ENCODE results near the gene GRIP2. TPM values are rescaled to one million over a fixed set of nuclear protein-coding genes. Genes with fewer than 3 reads are reported as not detected.

The GRIP2 gene
- total RNA-seq, 1 donor from 2014 or later, result 11.2 TPM

- Mint-ChIP-seq H3K27me3 (peaks cover 3% of the 10 kb centered on the region), H3K4me1 (ENCODE audit: low read depth) (no peaks in the 10 kb centered on the region), H3K9me3 (ENCODE audit: low read depth) (peaks cover 10% of the 10 kb centered on the region), H3K4me3 (ENCODE audit: low read depth) (no peak overlapping the region), H3K27ac (no peak overlapping the region), H3K36me3 (ENCODE audit: insufficient read depth) (peaks cover 9% of the 10 kb centered on the region)
- no peak for TF ChIP-seq CTCF (IDR thresholded peaks at IDR 0.05; ENCODE audit: unreplicated experiment)
- no peak for DNase-seq (ENCODE audit: low spot score, unreplicated experiment)
Observed at GRCh38 chr3:14496351-14496750, 43.8 kb downstream of the GRIP2 start.

- Mint-ChIP-seq H3K9me3 (ENCODE audit: low read depth) (peaks cover under 1% of the 10 kb centered on the region), H3K4me1 (ENCODE audit: low read depth) (no peaks in the 10 kb centered on the region), H3K27me3 (peaks cover 3% of the 10 kb centered on the region), H3K4me3 (ENCODE audit: low read depth) (no peak overlapping the region), H3K36me3 (ENCODE audit: insufficient read depth) (peaks cover 4% of the 10 kb centered on the region), H3K27ac (no peak overlapping the region)
- no peak for DNase-seq (ENCODE audit: low spot score, unreplicated experiment)
- TF ChIP-seq CTCF (IDR thresholded peaks at IDR 0.05; ENCODE audit: unreplicated experiment), result no peak
Observed at GRCh38 chr3:14494973-14495300, 45.2 kb downstream of the GRIP2 start.

- Mint-ChIP-seq H3K27me3 (peaks cover 3% of the 10 kb centered on the region), H3K9me3 (ENCODE audit: low read depth) (no peaks in the 10 kb centered on the region), H3K4me3 (ENCODE audit: low read depth) (no peak overlapping the region), H3K4me1 (ENCODE audit: low read depth) (no peaks in the 10 kb centered on the region), H3K27ac (no peak overlapping the region), H3K36me3 (ENCODE audit: insufficient read depth) (peaks cover 2% of the 10 kb centered on the region)
- no peak for TF ChIP-seq CTCF (IDR thresholded peaks at IDR 0.05; ENCODE audit: unreplicated experiment)
- no peak for DNase-seq (ENCODE audit: low spot score, unreplicated experiment)
Observed at GRCh38 chr3:14494279-14494972, 45.7 kb downstream of the GRIP2 start.

- Mint-ChIP-seq H3K4me1 (ENCODE audit: low read depth) (no peaks in the 10 kb centered on the region), H3K27me3 (peaks cover 3% of the 10 kb centered on the region), H3K36me3 (ENCODE audit: insufficient read depth) (peaks cover 2% of the 10 kb centered on the region), H3K27ac (no peak overlapping the region), H3K9me3 (ENCODE audit: low read depth) (no peaks in the 10 kb centered on the region), H3K4me3 (ENCODE audit: low read depth) (no peak overlapping the region)
- TF ChIP-seq CTCF (IDR thresholded peaks at IDR 0.05; ENCODE audit: unreplicated experiment), result no peak
- no peak for DNase-seq (ENCODE audit: low spot score, unreplicated experiment)
Observed at GRCh38 chr3:14492948-14493881, 46.9 kb downstream of the GRIP2 start.

GRCh38 chr3:14491396-14492190 is 48.5 kb downstream of the GRIP2 start:
- no peaks in the 10 kb centered on the region for H3K27me3 Mint-ChIP-seq
- peak overlapping the region; percentile 14 for H3K27ac Mint-ChIP-seq
- H3K36me3 Mint-ChIP-seq (ENCODE audit: insufficient read depth), result peaks cover 4% of the 10 kb centered on the region
- no peak for TF ChIP-seq CTCF (IDR thresholded peaks at IDR 0.05; ENCODE audit: unreplicated experiment)
- H3K4me1 Mint-ChIP-seq (ENCODE audit: low read depth), result no peaks in the 10 kb centered on the region
- no peaks in the 10 kb centered on the region for H3K9me3 Mint-ChIP-seq (ENCODE audit: low read depth)
- no peak overlapping the region for H3K4me3 Mint-ChIP-seq (ENCODE audit: low read depth)
- no peak for DNase-seq (ENCODE audit: low spot score, unreplicated experiment)

Data from progenitor cell of endocrine pancreas (in vitro differentiated cells).